ENCODE measurements around the gene FABP3. TPM values are rescaled to one million over a fixed set of nuclear protein-coding genes. Genes with fewer than 3 reads are reported as not detected.

FABP3 gene
- total and polyA plus RNA-seq, 2 donors (not counting 3 experiments of a cell fraction or from before 2014, with no cell fraction given): 0.84 to 2.6 TPM

DNA sequence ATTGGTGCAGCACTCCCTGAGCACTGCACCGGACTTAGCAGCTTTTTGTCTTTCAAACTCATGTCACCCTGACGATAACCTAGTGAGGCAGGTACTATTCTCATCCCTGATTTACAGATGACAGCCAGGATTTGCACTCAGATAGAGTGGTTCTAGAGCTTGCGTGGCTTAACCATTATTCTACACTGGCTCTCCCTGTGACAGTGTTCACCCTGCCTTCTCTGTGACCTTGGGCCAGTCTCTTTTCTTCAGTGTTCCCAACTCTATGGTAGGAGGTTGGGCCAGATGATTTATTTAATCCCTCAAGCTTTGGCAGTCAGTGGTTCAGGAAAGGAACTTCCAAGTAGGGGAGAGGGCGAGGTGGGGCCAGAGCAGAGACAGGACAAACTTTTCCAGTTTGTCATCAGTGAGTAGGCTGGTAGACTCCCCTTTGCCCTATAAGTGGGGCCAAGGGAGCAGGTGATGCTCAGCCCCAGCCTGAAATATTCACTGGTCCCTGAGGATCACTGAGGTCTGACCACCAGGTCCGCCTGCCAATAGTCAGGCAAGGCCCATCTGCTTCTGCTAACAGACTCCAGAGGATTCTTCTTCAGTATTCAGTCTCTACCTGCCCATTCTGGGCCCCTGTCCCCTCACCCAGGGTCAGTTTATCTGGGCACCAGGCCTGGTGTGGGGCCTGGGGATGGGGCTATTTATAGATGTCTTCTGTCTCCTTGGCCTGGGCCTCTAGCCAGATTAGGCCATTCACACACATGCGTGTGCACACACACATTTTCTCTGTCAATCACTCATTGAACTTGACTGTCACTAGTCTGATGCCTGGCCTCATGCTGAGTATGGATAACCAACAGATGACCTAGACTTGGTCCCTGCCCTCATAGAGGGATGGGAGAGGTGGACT is 8.8 kb upstream of the FABP3 start:
- H4K20me1 ChIP-seq (replicated peaks; ENCODE audit: control insufficient read depth, extremely low read depth, insufficient read depth, low read length): no peaks in the 10 kb centered on the region
- H3K9me3 ChIP-seq (replicated peaks; ENCODE audit: control insufficient read depth, insufficient read depth, low read length): no peaks in the 10 kb centered on the region
- H3K9me1 ChIP-seq (replicated peaks; ENCODE audit: control insufficient read depth, extremely low read depth, insufficient read depth, low read length): no peaks in the 10 kb centered on the region
- intact Hi-C loops (cut with micrococcal nuclease) (no loop called here), dilution Hi-C loops (cut with MboI; ENCODE audit: extremely low pct_ligation_motif_present, low sequenced_read_pairs) (no loop called here)
- no peaks in the 10 kb centered on the region for H3K79me2 ChIP-seq (ENCODE audit: control insufficient read depth, insufficient read depth, low read length)
- CTCF ChIA-PET: no interaction called here
- no peak overlapping the region for H2AFZ ChIP-seq (ENCODE audit: low read depth, low read length)
- H3K27me3 ChIP-seq (ENCODE audit: control insufficient read depth in 2 of 2, insufficient read depth in 2 of 2, low read length in 2 of 2): no peaks in the 10 kb centered on the region
- FAIRE-seq (no peak), DNase-seq (ENCODE audit: low read depth, low spot score) (no peak)
- no peak overlapping the region for H3K4me2 ChIP-seq (ENCODE audit: insufficient read depth, low read length)
- no peak overlapping the region for H3K27ac ChIP-seq (ENCODE audit: insufficient read depth, low read depth, low read length)
- no TSS peak for BruUV-seq (replicated peaks)
- POLR2A ChIA-PET: no interaction called here
- no peak overlapping the region for H3K4me3 ChIP-seq (replicated peaks in 1 of 3; ENCODE audit: insufficient read depth in 1 of 3, low read depth in 1 of 3, low read length in 3 of 3)
- no peak for TF ChIP-seq JUN (IDR thresholded peaks at IDR 0.05; ENCODE audit: borderline replicate concordance, insufficient read depth, insufficient read length, low read depth)
- no peak for TF ChIP-seq POLR2A (IDR thresholded peaks at IDR 0.05; ENCODE audit: low read depth, low read length)
- TF ChIP-seq, protein P1, sequence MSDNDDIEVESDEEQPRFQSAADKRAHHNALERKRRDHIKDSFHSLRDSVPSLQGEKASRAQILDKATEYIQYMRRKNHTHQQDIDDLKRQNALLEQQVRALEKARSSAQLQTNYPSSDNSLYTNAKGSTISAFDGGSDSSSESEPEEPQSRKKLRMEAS (IDR thresholded peaks at IDR 0.05; ENCODE audit: insufficient read depth, insufficient read length): no peak
- no peak for TF ChIP-seq EZH2 (IDR thresholded peaks at IDR 0.05; ENCODE audit: borderline replicate concordance, low read depth, low read length, severe bottlenecking)
- TF ChIP-seq MYC (IDR thresholded peaks at IDR 0.05; ENCODE audit: low read depth, low read length): no peak
- no peak for TF ChIP-seq GATA2 (IDR thresholded peaks at IDR 0.05; ENCODE audit: insufficient read depth, insufficient read length, low read depth, low read length)
- no peak for TF ChIP-seq FOS (IDR thresholded peaks at IDR 0.05; ENCODE audit: borderline replicate concordance, insufficient read depth, low read length)
- TF ChIP-seq, protein P2, sequence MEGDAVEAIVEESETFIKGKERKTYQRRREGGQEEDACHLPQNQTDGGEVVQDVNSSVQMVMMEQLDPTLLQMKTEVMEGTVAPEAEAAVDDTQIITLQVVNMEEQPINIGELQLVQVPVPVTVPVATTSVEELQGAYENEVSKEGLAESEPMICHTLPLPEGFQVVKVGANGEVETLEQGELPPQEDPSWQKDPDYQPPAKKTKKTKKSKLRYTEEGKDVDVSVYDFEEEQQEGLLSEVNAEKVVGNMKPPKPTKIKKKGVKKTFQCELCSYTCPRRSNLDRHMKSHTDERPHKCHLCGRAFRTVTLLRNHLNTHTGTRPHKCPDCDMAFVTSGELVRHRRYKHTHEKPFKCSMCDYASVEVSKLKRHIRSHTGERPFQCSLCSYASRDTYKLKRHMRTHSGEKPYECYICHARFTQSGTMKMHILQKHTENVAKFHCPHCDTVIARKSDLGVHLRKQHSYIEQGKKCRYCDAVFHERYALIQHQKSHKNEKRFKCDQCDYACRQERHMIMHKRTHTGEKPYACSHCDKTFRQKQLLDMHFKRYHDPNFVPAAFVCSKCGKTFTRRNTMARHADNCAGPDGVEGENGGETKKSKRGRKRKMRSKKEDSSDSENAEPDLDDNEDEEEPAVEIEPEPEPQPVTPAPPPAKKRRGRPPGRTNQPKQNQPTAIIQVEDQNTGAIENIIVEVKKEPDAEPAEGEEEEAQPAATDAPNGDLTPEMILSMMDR (IDR thresholded peaks at IDR 0.05; ENCODE audit: extremely low read depth in 1 of 2, insufficient read depth in 1 of 2, low read depth in 1 of 2, low read length in 2 of 2): no peak
- TF ChIP-seq POLR2AphosphoS5 (IDR thresholded peaks at IDR 0.05; ENCODE audit: insufficient read depth, low read depth, low read length): no peak
- H3K9ac ChIP-seq (replicated peaks; ENCODE audit: extremely low read depth, insufficient read depth, low read length): no peak overlapping the region
- H3K36me3 ChIP-seq (ENCODE audit: control insufficient read depth in 2 of 2, extremely low read depth in 1 of 2, insufficient read depth in 2 of 2, low read length in 2 of 2): no peaks in the 10 kb centered on the region
- no peaks in the 10 kb centered on the region for H3K4me1 ChIP-seq (ENCODE audit: control insufficient read depth, extremely low read depth, insufficient read depth, low read length)
